Right lobe of liver (tissue), 4 donors: ENCODE results near the gene HOMER3.

Source experiments
- CTCF ChIP-seq, 4 donors: fragments of 200-600 bp in 3 of 4; fragments of 450-650 bp in 1 of 4; IDR thresholded peaks; one replicate each; pipeline versions ENCODE4 v1.5.1 to v1.8.0; 2016 to 2022; ENCODE audit warnings: antibody characterized with exemption in 4 of 4, mild to moderate bottlenecking in 2 of 4
- POLR2A ChIP-seq: fragments of 450-650 bp; IDR thresholded peaks from one replicate; pipeline ENCODE4 v1.6.1; 2017; ENCODE audit warnings: antibody characterized with exemption, mild to moderate bottlenecking
- donor health status: DM: no; HTN: no; CAD: no.
- donor health status: DM: no; HTN: no; CAD: no.
- donor health status: DM: no; HTN: yes; CAD: no.

GRCh38 chr19:18912933-18913332 is 28.1 kb downstream of the HOMER3 start:
- TF ChIP-seq POLR2A (no peak), CTCF (IDR thresholded peaks at IDR 0.05) (no peak)
